ENCODE results near the gene RBCK1. TPM values are rescaled to one million over a fixed set of nuclear protein-coding genes. Genes with fewer than 3 reads are reported as not detected.
"Not testable (repeated sequence)": the region's sequence is repeated elsewhere in the genome, so short reads cannot be mapped to it uniquely, and the experiment has no call there.

Gene RBCK1
- total and polyA plus RNA-seq, 2 of the 4 experiments (the other 2 are of a cell fraction), result 29.9 to 84.2 TPM

DNA sequence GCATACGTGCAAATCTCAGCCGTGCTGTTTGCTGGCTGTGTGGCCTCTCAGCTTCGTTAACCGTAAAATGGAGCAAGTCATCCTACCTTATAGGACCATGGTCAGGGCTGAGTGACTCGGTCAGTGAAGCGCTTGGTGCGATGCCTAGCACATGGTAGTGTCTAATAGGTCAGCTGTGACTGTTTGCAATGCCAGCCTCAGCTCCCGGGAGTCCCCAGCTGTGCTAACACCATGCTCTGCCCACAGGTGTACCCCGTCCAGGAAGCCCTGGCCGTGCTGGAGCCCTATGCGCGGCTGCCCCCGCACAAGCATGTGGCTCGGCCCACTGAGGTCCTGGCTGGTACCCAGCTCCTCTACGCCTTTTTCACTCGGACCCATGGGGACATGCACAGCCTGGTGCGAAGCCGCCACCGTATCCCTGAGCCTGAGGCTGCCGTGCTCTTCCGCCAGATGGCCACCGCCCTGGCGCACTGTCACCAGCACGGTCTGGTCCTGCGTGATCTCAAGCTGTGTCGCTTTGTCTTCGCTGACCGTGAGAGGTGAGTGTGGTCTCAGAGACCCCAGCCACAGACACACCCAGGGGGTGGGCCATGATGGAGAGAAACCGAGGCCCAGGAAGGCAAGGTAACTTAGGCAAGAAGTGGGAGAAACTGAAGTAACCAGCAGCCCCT, 16.9 kb upstream of the RBCK1 start:
- ChIA-PET POLR2A (ENCODE audit: unreplicated experiment) (no interaction called here), CTCF (no interaction called here)
- Histone ChIP-seq H3K14ac (replicated peaks; ENCODE audit: low read depth, low read length) (no peak overlapping the region), H2AK5ac (ENCODE audit: low read depth, low read length) (no peak overlapping the region), H2AFZ (replicated peaks; ENCODE audit: low read length, poor library complexity) (no peak overlapping the region), H3K9me3 (ENCODE audit: control insufficient read depth, insufficient read depth, low read length) (no peaks in the 10 kb centered on the region), H3K9ac (ENCODE audit: low read depth, low read length) (no peak overlapping the region), H3K27me3 (ENCODE audit: control insufficient read depth, insufficient read depth, low read length) (no peaks in the 10 kb centered on the region), H3K18ac (ENCODE audit: low read depth, low read length) (no peak overlapping the region), H3K9me1 (ENCODE audit: insufficient read depth, low read length) (peaks cover 10% of the 10 kb centered on the region; the same call in 1 of the 2 replicates), H3K23ac (ENCODE audit: low read depth, low read length) (no peak overlapping the region), H3K27ac (ENCODE audit: insufficient read depth, low read length) (no peak overlapping the region), H2BK20ac (ENCODE audit: low read depth, low read length) (no peak overlapping the region), H3K36me3 (ENCODE audit: control insufficient read depth, insufficient read depth, low read length) (peaks cover 58% of the 10 kb centered on the region), H3K56ac (ENCODE audit: extremely low read depth, insufficient read depth, low read length) (no peak overlapping the region), H2BK15ac (ENCODE audit: low read depth, low read length) (no peak overlapping the region), H4K5ac (ENCODE audit: low read depth, low read length) (no peak overlapping the region), H3K4me1 (ENCODE audit: control insufficient read depth, insufficient read depth, low read length) (no peaks in the 10 kb centered on the region), H4K8ac (ENCODE audit: low read depth in 2 of 2, low read length in 2 of 2) (no peak overlapping the region), H2BK5ac (ENCODE audit: low read depth, low read length, poor library complexity, severe bottlenecking) (no peak overlapping the region), H3K4me3 (ENCODE audit: insufficient read depth, low read depth, low read length) (no peak overlapping the region), H3K4ac (ENCODE audit: low read depth, low read length) (no peak overlapping the region), H4K91ac (ENCODE audit: insufficient read depth, low read depth, low read length) (no peak overlapping the region), H3K79me1 (ENCODE audit: low read depth in 1 of 2, low read length in 2 of 2) (peaks cover 21 to 44% of the 10 kb centered on the region in 2 experiments), H4K20me1 (ENCODE audit: insufficient read depth, low read length) (peaks cover 48% of the 10 kb centered on the region), H2AK9ac (replicated peaks; ENCODE audit: low read depth, low read length, poor library complexity) (peak overlapping the region; percentile 50), H2BK120ac (ENCODE audit: low read depth, low read length) (no peak overlapping the region), H3K4me2 (ENCODE audit: low read depth, low read length) (no peak overlapping the region)
- WGBS, 2 experiments (ENCODE audit: extremely low coverage in 2 of 2, insufficient read length in 1 of 2), result 98% methylated on average over 19 of the region's 29 CpGs; no CpG with 5 or more reads in 1 of the 2 experiments
- in situ Hi-C loops (cut with MboI; ENCODE audit: low sequenced_read_pairs) (no loop called here), dilution Hi-C loops (cut with HindIII; ENCODE audit: low sequenced_read_pairs, unreplicated experiment) (no loop called here), intact Hi-C loops (cut with micrococcal nuclease) (no loop called here)
- no peak for TF ChIP-seq ELK1 (IDR thresholded peaks at IDR 0.05; ENCODE audit: borderline replicate concordance, low read depth, low read length)
- no peak for TF ChIP-seq POLR2A (IDR thresholded peaks at IDR 0.05; ENCODE audit: low read depth, low read length)
- no peak for TF ChIP-seq RCOR1 (IDR thresholded peaks at IDR 0.05; ENCODE audit: insufficient replicate concordance, low read length)
- TF ChIP-seq NFE2L2 (IDR thresholded peaks at IDR 0.05; ENCODE audit: low read depth, low read length), result no peak
- no peak for TF ChIP-seq FOS (IDR thresholded peaks at IDR 0.05; ENCODE audit: low read depth, low read length)
- no peak for TF ChIP-seq SMC3 (IDR thresholded peaks at IDR 0.05; ENCODE audit: low read depth, low read length)
- TF ChIP-seq MAFK (IDR thresholded peaks at IDR 0.05; ENCODE audit: low read depth, low read length), result no peak
- ATAC-seq (ENCODE audit: low read depth) (no peak), DNase-seq (no peak)
- no TSS peak for BruUV-seq (replicated peaks)

GRCh38 chr20:393296-393695, 14.8 kb upstream of the RBCK1 start:
- ATAC-seq (ENCODE audit: low read depth); H2BK5ac ChIP-seq (ENCODE audit: low read depth, low read length, poor library complexity, severe bottlenecking); H2AK9ac ChIP-seq (replicated peaks; ENCODE audit: low read depth, low read length, poor library complexity); H3K18ac ChIP-seq (ENCODE audit: low read depth, low read length); H4K91ac ChIP-seq (ENCODE audit: insufficient read depth, low read depth, low read length); H2BK15ac ChIP-seq (ENCODE audit: low read depth, low read length); in situ Hi-C loops (cut with MboI; ENCODE audit: low sequenced_read_pairs); H3K14ac ChIP-seq (replicated peaks; ENCODE audit: low read depth, low read length); H3K27me3 ChIP-seq (ENCODE audit: control insufficient read depth, insufficient read depth, low read length); H4K8ac ChIP-seq (ENCODE audit: low read depth in 2 of 2, low read length in 2 of 2); H2BK120ac ChIP-seq (ENCODE audit: low read depth, low read length); H3K4me2 ChIP-seq (ENCODE audit: low read depth, low read length); BruUV-seq (replicated peaks); dilution Hi-C loops (cut with HindIII; ENCODE audit: low sequenced_read_pairs, unreplicated experiment); H3K4me1 ChIP-seq (ENCODE audit: control insufficient read depth, insufficient read depth, low read length); H3K23ac ChIP-seq (ENCODE audit: low read depth, low read length); H3K9ac ChIP-seq (ENCODE audit: low read depth, low read length); DNase-seq; H3K56ac ChIP-seq (ENCODE audit: extremely low read depth, insufficient read depth, low read length); H3K27ac ChIP-seq (ENCODE audit: insufficient read depth, low read length); H2AK5ac ChIP-seq (ENCODE audit: low read depth, low read length); H2BK20ac ChIP-seq (ENCODE audit: low read depth, low read length); CTCF ChIA-PET; intact Hi-C loops (cut with micrococcal nuclease); H3K9me3 ChIP-seq (ENCODE audit: control insufficient read depth, insufficient read depth, low read length); H3K4ac ChIP-seq (ENCODE audit: low read depth, low read length); H3K4me3 ChIP-seq (ENCODE audit: insufficient read depth, low read depth, low read length); POLR2A ChIA-PET (ENCODE audit: unreplicated experiment); H2AFZ ChIP-seq (replicated peaks; ENCODE audit: low read length, poor library complexity); H4K5ac ChIP-seq (ENCODE audit: low read depth, low read length): not testable (repeated sequence)
- Histone ChIP-seq H3K9me1 (ENCODE audit: insufficient read depth, low read length) (peaks cover 16% of the 10 kb centered on the region; the same call in 1 of the 2 replicates), H3K79me1 (ENCODE audit: low read depth in 1 of 2, low read length in 2 of 2) (peaks cover 12 to 27% of the 10 kb centered on the region in 2 experiments), H3K36me3 (ENCODE audit: control insufficient read depth, insufficient read depth, low read length) (peaks cover 68% of the 10 kb centered on the region), H4K20me1 (ENCODE audit: insufficient read depth, low read length) (peaks cover 42% of the 10 kb centered on the region)
- WGBS, 2 experiments (ENCODE audit: extremely low coverage in 2 of 2, insufficient read length in 1 of 2), result no CpG with 5 or more reads among the region's 2 CpGs

Measured in IMR-90 (cell line).